A673 (cell line): ENCODE results near the gene ARAP2.

Experiments
- CTCF ChIP-seq: fragments of 300-800, 200-600 bp; sonication (generic); conservative IDR thresholded peaks from 2 replicates; pipeline ENCODE4 v1.5.1; 2017; ENCODE audit warnings: low read depth, mild to moderate bottlenecking, antibody characterized with exemption, low read length, moderate library complexity, mixed read lengths
- EZH2 ChIP-seq: fragments of 200-600 bp; sonication (generic); IDR thresholded peaks from 2 replicates; pipeline ENCODE4 v1.6.1; 2017; ENCODE audit warnings: borderline replicate concordance, low read depth, mild to moderate bottlenecking, mixed read lengths, antibody characterized with exemption, low read length; ENCODE audit not compliant: poor library complexity, severe bottlenecking

- TF ChIP-seq CTCF (no peak), EZH2 (no peak)
Observed at GRCh38 chr4:36220776-36221175, 23.5 kb downstream of the ARAP2 start.
